Upper lobe of left lung (tissue), 4 donors: Measurements from ENCODE around the gene MYBBP1A.

Experiments used
- CTCF ChIP-seq, 6 experiments: fragments of 450-650 bp in 4 of 6; fragments of 200-600 bp in 2 of 6; sonication (generic) in 2 of 6; IDR thresholded peaks; one replicate each; pipeline ENCODE4 v1.5.1; 2016 to 2019; ENCODE audit warnings: antibody characterized with exemption in 6 of 6
- EP300 ChIP-seq, 4 donors: sonication (generic); formaldehyde crosslinking; IDR thresholded peaks; one replicate each; pipeline ENCODE4 v1.5.1; 2017; ENCODE audit warnings: antibody characterized with exemption in 4 of 4, control low read depth in 2 of 4
- POLR2A ChIP-seq, 4 donors: fragments of 450-650 bp; IDR thresholded peaks; one replicate each; pipeline ENCODE4 v1.5.1; 2016 to 2017; ENCODE audit warnings: antibody characterized with exemption in 4 of 4, mild to moderate bottlenecking in 2 of 4

- no peak for TF ChIP-seq POLR2A (IDR thresholded peaks at IDR 0.05)
- TF ChIP-seq CTCF (IDR thresholded peaks at IDR 0.05) = no peak
- TF ChIP-seq EP300 (IDR thresholded peaks at IDR 0.05) = no peak
Observed at GRCh38 chr17:4569591-4569990, 14.4 kb upstream of the MYBBP1A start.
